Skeletal muscle satellite cell (primary cell): ENCODE data around the gene IGSF23. TPM values are rescaled to one million over a fixed set of nuclear protein-coding genes. Genes with fewer than 3 reads are reported as not detected.
"Not testable (repeated sequence)": the region's sequence is repeated elsewhere in the genome, so short reads cannot be mapped to it uniquely, and the experiment has no call there.

Experiments used
- H3K27me3 ChIP-seq: 2 replicates; pipeline ENCODE4 v1.7.0; 2013; ENCODE audit warnings: low read length; ENCODE audit not compliant: control insufficient read depth, insufficient read depth
- H3K36me3 ChIP-seq: 2 replicates; pipeline ENCODE4 v1.7.0; 2013; ENCODE audit warnings: mild to moderate bottlenecking, control low read depth, low read length; ENCODE audit not compliant: insufficient read depth
- H3K4me1 ChIP-seq: 2 replicates; pipeline ENCODE4 v1.7.0; 2013; ENCODE audit warnings: low read length; ENCODE audit not compliant: control insufficient read depth, insufficient read depth
- H3K4me2 ChIP-seq: 2 replicates; pipeline ENCODE4 v1.7.0; 2013; ENCODE audit warnings: mild to moderate bottlenecking, low read length
- H3K4me3 ChIP-seq: 2 replicates; pipeline ENCODE4 v1.7.0; 2013; ENCODE audit warnings: low read length
- H3K9ac ChIP-seq: 2 replicates; pipeline ENCODE4 v1.7.0; 2013; ENCODE audit warnings: mild to moderate bottlenecking, low read depth, low read length, moderate library complexity
- H3K9me3 ChIP-seq: replicated peaks from 2 replicates; pipeline ENCODE4 v1.7.0; 2013; ENCODE audit warnings: mild to moderate bottlenecking, control low read depth, low read length
- small RNA-seq: library from RNA; depleted of rRNA; stranded (forward); fragments of <200 nt; gene quantifications from one replicate; pipeline ENCODE3, GENCODE V24; 2012

Gene IGSF23

DNA sequence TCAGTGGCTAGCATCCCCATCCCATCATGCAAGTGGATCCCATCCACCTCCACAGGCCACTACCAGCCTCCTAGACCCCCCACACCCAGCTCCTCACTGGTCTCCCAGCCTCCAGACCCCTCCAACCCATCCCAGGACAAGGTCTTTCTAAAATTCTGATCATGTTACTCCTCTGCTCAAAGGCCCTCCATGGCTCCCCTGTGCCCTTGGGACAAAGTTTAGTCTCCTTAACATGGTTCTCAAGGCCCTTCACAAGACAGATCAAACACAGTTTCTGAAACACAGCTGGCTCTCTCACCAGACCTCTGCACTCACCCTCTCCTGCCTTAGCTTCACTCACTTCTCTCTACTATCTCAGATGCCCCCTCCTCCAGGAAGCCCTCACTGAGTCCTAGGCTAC lies 67.2 kb downstream of the IGSF23 start:
- Histone ChIP-seq H3K9me3 (no peaks in the 10 kb centered on the region), H3K9ac (no peak overlapping the region), H3K4me1 (peaks cover 18% of the 10 kb centered on the region), H3K4me2 (no peak overlapping the region), H3K27me3 (no peaks in the 10 kb centered on the region), H3K4me3 (no peak overlapping the region), H3K36me3 (no peaks in the 10 kb centered on the region)

DNA sequence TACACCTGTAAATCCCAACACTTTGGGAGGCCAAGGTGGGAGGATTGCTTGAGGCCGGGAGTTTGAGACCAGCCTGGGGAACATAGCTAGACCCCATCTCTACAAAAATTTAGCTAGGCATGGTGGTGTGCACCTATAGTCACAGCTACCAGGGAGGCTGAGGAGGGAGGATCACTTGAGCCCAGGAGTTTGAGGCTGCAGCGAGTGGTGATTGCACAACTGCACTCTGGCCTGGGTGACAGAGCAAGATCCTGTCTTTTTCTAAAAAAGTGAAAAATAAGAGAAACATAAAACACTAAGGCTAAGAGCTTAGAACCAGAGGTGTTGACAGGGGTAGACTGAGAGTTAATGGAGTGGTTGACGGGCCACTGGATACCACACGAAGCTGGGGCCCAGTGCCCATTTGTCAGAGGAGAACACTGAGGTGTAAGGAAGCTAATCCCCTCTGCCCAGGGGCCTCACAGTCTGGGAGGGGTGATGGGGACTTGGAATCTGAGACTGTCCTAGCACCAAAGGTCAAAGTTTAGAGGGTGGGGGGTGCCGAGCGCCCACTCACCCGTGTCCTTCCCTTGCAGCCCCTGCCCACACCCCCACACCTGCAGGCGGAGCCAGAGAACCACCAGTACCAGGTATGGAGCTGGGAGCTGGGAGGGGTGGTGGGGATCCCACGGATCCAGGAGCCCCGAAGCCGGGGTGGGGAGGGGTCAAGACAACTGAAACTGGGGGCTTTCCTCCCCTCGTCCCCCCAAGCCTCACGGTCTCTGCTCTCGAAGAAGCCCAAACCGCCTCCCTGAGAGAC lies 68.8 kb downstream of the IGSF23 start:
- Histone ChIP-seq H3K36me3 (no peaks in the 10 kb centered on the region), H3K4me3 (no peak overlapping the region), H3K9me3 (no peaks in the 10 kb centered on the region), H3K4me1 (peaks cover 24% of the 10 kb centered on the region), H3K4me2 (no peak overlapping the region), H3K9ac (no peak overlapping the region), H3K27me3 (no peaks in the 10 kb centered on the region)

- Histone ChIP-seq H3K9me3 (no peaks in the 10 kb centered on the region), H3K4me3 (no peak overlapping the region), H3K9ac (no peak overlapping the region), H3K4me2 (no peak overlapping the region), H3K4me1 (peaks cover 19% of the 10 kb centered on the region), H3K36me3 (no peaks in the 10 kb centered on the region), H3K27me3 (no peaks in the 10 kb centered on the region)
Measured at GRCh38 chr19:44682807-44683206, 69.4 kb downstream of the IGSF23 start.

GRCh38 chr19:44683434-44684210 lies 70.3 kb downstream of the IGSF23 start:
- no peaks in the 10 kb centered on the region for H3K27me3 ChIP-seq
- no peak overlapping the region for H3K4me2 ChIP-seq
- no peaks in the 10 kb centered on the region for H3K9me3 ChIP-seq
- H3K4me3 ChIP-seq: no peak overlapping the region
- H3K9ac ChIP-seq: no peak overlapping the region
- peaks cover 19% of the 10 kb centered on the region for H3K4me1 ChIP-seq
- no peaks in the 10 kb centered on the region for H3K36me3 ChIP-seq

GRCh38 chr19:44684396-44684795 lies 71.0 kb downstream of the IGSF23 start:
- not testable (repeated sequence) for H3K27me3 ChIP-seq, H3K36me3 ChIP-seq, H3K4me3 ChIP-seq, H3K4me2 ChIP-seq, H3K9me3 ChIP-seq, H3K9ac ChIP-seq
- peaks cover 19% of the 10 kb centered on the region for H3K4me1 ChIP-seq

- Histone ChIP-seq H3K9me3 (no peaks in the 10 kb centered on the region), H3K4me1 (peaks cover 19% of the 10 kb centered on the region), H3K9ac (no peak overlapping the region), H3K4me2 (peak overlapping the region; percentile 48), H3K4me3 (no peak overlapping the region), H3K27me3 (no peaks in the 10 kb centered on the region), H3K36me3 (no peaks in the 10 kb centered on the region)
Measured at GRCh38 chr19:44684892-44685863, 71.8 kb downstream of the IGSF23 start.

DNA sequence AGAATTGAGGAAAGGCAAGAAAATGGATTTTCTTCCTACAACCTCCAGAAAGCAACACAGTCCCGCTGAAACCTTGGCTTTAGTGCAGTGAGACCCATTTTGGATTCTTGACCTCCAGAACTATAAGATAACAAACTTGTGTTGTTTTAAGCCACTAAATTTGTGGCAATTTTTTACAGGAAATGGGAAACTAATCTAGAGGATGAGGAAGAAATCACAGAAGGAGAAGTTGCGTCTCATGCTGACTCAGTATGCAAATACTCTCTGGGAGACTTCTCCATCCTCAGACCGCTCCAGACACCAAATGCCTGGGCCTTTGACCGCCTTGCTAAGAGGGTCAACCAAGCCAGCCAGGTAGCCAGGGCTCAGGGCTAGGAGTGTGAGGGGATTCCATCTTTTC lies 72.5 kb downstream of the IGSF23 start:
- Histone ChIP-seq H3K4me3 (no peak overlapping the region), H3K4me2 (no peak overlapping the region), H3K36me3 (no peaks in the 10 kb centered on the region), H3K4me1 (peaks cover 19% of the 10 kb centered on the region), H3K27me3 (no peaks in the 10 kb centered on the region), H3K9ac (no peak overlapping the region), H3K9me3 (no peaks in the 10 kb centered on the region)

Small RNA genes within 50 kb of the gene (small RNA-seq; reads per million reads assigned to genes)
- not detected for gene AC243964.1
